Tibial nerve (tissue), 3 donors: ENCODE measurements around the gene VRK1.

Experiments used
- POLR2A ChIP-seq, 2 donors: fragments of 450-650 bp; IDR thresholded peaks; one replicate each; pipeline ENCODE4 v1.6.1; 2017; ENCODE audit warnings: antibody characterized with exemption in 2 of 2, mild to moderate bottlenecking in 2 of 2, moderate library complexity in 2 of 2
- TF ChIP-seq, protein P1 (sequence below), 5 experiments: fragments of 200-600 bp in 3 of 5; fragments of 450-650 bp in 2 of 5; sonication (generic) in 3 of 5; IDR thresholded peaks; one replicate each; pipeline ENCODE4 v1.5.1; 2016 to 2019; ENCODE audit warnings: antibody characterized with exemption in 5 of 5, mild to moderate bottlenecking in 3 of 5, moderate library complexity in 2 of 5

GRCh38 chr14:96756745-96757144, 40.4 kb upstream of the VRK1 start:
- no peak for TF ChIP-seq POLR2A (IDR thresholded peaks at IDR 0.05)
- TF ChIP-seq, protein P1, sequence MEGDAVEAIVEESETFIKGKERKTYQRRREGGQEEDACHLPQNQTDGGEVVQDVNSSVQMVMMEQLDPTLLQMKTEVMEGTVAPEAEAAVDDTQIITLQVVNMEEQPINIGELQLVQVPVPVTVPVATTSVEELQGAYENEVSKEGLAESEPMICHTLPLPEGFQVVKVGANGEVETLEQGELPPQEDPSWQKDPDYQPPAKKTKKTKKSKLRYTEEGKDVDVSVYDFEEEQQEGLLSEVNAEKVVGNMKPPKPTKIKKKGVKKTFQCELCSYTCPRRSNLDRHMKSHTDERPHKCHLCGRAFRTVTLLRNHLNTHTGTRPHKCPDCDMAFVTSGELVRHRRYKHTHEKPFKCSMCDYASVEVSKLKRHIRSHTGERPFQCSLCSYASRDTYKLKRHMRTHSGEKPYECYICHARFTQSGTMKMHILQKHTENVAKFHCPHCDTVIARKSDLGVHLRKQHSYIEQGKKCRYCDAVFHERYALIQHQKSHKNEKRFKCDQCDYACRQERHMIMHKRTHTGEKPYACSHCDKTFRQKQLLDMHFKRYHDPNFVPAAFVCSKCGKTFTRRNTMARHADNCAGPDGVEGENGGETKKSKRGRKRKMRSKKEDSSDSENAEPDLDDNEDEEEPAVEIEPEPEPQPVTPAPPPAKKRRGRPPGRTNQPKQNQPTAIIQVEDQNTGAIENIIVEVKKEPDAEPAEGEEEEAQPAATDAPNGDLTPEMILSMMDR (IDR thresholded peaks at IDR 0.05): no peak
